Breast epithelium (tissue), 3 donors: Measurements from ENCODE around the gene PIK3R2.

Experiments used
- POLR2A ChIP-seq: fragments of 450-650 bp; IDR thresholded peaks from one replicate; pipeline ENCODE4 v1.6.1; 2016; ENCODE audit warnings: antibody characterized with exemption, mild to moderate bottlenecking, moderate library complexity
- POLR2AphosphoS5 ChIP-seq, 3 donors: sonication (generic); formaldehyde crosslinking; IDR thresholded peaks; one replicate each; pipeline ENCODE4 v1.6.1; 2017; ENCODE audit warnings: antibody characterized with exemption in 3 of 3
- TF ChIP-seq, protein P1 (sequence below), 3 donors: fragments of 450-650 bp; IDR thresholded peaks; one replicate each; pipeline ENCODE4 v1.5.1; 2016 to 2017; ENCODE audit warnings: antibody characterized with exemption in 3 of 3, mild to moderate bottlenecking in 3 of 3, moderate library complexity in 3 of 3

DNA sequence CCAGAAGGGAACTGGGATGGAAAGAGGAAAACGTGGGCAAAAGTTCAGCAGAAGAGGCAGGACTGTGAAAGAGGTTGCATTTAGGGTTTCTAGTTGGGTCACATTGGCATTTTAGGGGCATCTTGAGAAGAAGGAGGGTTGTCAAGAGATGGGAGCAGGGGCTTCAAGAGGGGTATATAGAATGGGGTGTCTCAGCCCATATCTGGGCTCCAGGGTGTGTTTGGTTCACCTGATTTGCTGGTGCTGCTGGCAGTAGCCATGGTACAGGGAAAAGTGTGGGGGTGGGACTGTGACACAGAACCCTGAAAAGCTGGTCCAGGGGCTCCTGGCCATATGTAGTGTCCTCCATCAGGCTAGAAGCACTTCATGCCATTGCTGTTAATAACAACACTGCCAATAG lies 32.8 kb upstream of the PIK3R2 start:
- TF ChIP-seq POLR2A: no peak
- TF ChIP-seq, protein P1, sequence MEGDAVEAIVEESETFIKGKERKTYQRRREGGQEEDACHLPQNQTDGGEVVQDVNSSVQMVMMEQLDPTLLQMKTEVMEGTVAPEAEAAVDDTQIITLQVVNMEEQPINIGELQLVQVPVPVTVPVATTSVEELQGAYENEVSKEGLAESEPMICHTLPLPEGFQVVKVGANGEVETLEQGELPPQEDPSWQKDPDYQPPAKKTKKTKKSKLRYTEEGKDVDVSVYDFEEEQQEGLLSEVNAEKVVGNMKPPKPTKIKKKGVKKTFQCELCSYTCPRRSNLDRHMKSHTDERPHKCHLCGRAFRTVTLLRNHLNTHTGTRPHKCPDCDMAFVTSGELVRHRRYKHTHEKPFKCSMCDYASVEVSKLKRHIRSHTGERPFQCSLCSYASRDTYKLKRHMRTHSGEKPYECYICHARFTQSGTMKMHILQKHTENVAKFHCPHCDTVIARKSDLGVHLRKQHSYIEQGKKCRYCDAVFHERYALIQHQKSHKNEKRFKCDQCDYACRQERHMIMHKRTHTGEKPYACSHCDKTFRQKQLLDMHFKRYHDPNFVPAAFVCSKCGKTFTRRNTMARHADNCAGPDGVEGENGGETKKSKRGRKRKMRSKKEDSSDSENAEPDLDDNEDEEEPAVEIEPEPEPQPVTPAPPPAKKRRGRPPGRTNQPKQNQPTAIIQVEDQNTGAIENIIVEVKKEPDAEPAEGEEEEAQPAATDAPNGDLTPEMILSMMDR (IDR thresholded peaks at IDR 0.05): no peak
- no peak for TF ChIP-seq POLR2AphosphoS5 (IDR thresholded peaks at IDR 0.05)
